ENCODE results near the gene ARID3C. TPM values are rescaled to one million over a fixed set of nuclear protein-coding genes. Genes with fewer than 3 reads are reported as not detected.

The ARID3C gene
- polyA plus RNA-seq, 4 donors, result 0.03 to 0.04 TPM; not detected in 2

DNA sequence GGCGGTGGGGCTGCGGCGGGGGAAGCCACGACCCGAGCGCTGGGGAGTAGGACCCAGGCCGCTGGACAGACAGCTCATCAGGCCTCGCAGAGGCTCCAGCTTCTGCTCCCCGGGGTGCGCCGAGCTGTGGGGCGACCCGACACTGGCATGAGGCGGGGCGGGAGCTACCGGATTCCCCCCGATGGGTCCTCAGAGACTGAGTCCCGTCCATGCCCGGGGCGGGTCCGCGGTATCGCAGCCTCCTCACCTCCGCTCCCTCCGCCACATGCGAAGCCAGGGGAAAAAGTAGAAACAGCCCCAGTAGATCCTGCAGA lies 36.2 kb upstream of the ARID3C start:
- H3K27ac ChIP-seq (ENCODE audit: low read depth in 1 of 3, low read length in 2 of 3), result peak overlapping the region; percentile 79 to 99 (median 88)
- H3K36me3 ChIP-seq (ENCODE audit: control insufficient read depth in 3 of 3, insufficient read depth in 2 of 3, low read depth in 1 of 3, low read length in 3 of 3), result peaks cover 3 to 32% (median 4%) of the 10 kb centered on the region in 3 donors
- FAIRE-seq (no peak), DNase-seq (no peak)
- H3K4me3 ChIP-seq (ENCODE audit: low read depth in 1 of 3, low read length in 3 of 3), result peak overlapping the region; percentile 29 to 73 (median 71)
- 1 to 2% (median 1%) methylated on average over 22 to 26 of the region's 26 CpGs for WGBS, 3 donors
- H3K4me1 ChIP-seq (ENCODE audit: control insufficient read depth in 3 of 3, insufficient read depth in 2 of 3, low read depth in 1 of 3, low read length in 2 of 3), result peaks cover 0 to 9% (median 3%) of the 10 kb centered on the region in 3 donors
- H3K27me3 ChIP-seq (ENCODE audit: control insufficient read depth in 3 of 3, insufficient read depth in 3 of 3, low read length in 3 of 3), result no peaks in the 10 kb centered on the region
- peaks cover 0 to 6% of the 10 kb centered on the region in 2 donors for H3K9me3 ChIP-seq (ENCODE audit: control insufficient read depth in 2 of 2, insufficient read depth in 1 of 2, low read depth in 1 of 2, low read length in 1 of 2)

DNA sequence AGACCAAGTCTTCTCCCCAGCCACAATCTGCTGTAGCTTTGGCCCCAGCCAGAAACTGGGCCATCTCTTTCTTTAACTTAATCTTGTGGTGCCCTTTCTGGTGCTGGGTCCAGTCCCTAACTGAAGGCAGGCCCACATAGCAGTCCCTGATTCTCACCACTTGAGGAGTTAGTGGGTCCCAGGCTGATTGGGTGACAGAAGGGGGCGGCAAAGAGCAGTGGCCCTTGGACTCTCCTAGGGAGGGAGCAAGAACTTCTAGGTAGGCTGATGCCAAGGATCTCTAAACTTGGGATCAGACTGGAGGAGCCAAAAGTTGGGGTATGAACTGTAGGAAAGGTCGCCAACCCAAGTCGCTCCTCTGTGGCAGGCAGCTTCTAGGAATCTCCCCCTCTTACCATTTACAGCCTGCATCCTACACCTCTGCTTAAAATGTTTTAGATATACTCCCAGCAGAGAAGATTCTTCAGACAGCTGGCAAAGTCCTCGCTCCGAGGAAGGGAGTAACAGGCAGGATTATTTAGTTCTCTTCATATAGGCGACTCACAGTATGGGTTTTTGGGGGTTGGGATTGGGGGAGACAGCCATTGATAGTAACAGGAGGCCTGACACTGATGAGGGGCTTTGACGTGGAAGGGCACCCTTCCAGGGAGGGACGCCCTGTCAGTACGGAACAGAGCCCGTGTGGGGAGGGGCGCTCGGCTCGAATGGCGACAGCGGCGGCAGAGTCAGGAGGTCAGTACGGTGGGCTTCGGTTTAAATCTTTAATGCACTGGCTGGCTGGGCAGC lies 35.6 kb upstream of the ARID3C start:
- H3K36me3 ChIP-seq (ENCODE audit: control insufficient read depth in 3 of 3, insufficient read depth in 2 of 3, low read depth in 1 of 3, low read length in 3 of 3), result peaks cover 3 to 37% (median 4%) of the 10 kb centered on the region in 3 donors
- peaks cover 0 to 9% (median 3%) of the 10 kb centered on the region in 3 donors for H3K4me1 ChIP-seq (ENCODE audit: control insufficient read depth in 3 of 3, insufficient read depth in 2 of 3, low read depth in 1 of 3, low read length in 2 of 3)
- 4 to 16% (median 15%) methylated on average over 18 of the region's 18 CpGs for WGBS, 3 donors
- DNase-seq (peak; percentile 89 to 91), FAIRE-seq (no peak)
- H3K9me3 ChIP-seq (ENCODE audit: control insufficient read depth in 2 of 2, insufficient read depth in 1 of 2, low read depth in 1 of 2, low read length in 1 of 2), result peaks cover 0 to under 1% of the 10 kb centered on the region in 2 donors
- peak overlapping the region; percentile 29 to 73 (median 71) for H3K4me3 ChIP-seq (ENCODE audit: low read depth in 1 of 3, low read length in 3 of 3)
- H3K27me3 ChIP-seq (ENCODE audit: control insufficient read depth in 3 of 3, insufficient read depth in 3 of 3, low read length in 3 of 3), result no peaks in the 10 kb centered on the region
- peak overlapping the region; percentile 79 to 99 (median 88) for H3K27ac ChIP-seq (ENCODE audit: low read depth in 1 of 3, low read length in 2 of 3)

DNA sequence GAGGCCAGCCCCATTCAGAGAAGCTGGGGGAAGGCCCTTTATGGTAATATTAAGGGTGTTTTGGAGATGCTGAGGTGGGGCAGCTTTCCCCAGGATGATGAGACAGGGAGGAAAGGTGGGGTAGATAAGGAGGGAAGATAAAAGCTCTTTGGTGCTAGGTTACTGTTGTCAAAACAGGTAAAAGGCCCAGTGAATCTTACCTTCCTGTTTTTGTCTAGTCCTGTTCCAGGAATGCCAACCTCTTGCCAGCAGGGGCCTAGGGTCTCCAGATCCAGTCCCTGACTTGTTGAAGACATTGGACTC lies 34.4 kb upstream of the ARID3C start:
- Histone ChIP-seq H3K4me1 (ENCODE audit: control insufficient read depth in 3 of 3, insufficient read depth in 2 of 3, low read depth in 1 of 3, low read length in 2 of 3) (peaks cover 0 to 9% (median 3%) of the 10 kb centered on the region in 3 donors), H3K4me3 (ENCODE audit: low read depth in 1 of 3, low read length in 3 of 3) (no peak overlapping the region), H3K36me3 (ENCODE audit: control insufficient read depth in 3 of 3, insufficient read depth in 2 of 3, low read depth in 1 of 3, low read length in 3 of 3) (peaks cover 3 to 38% (median 3%) of the 10 kb centered on the region in 3 donors), H3K9me3 (ENCODE audit: control insufficient read depth in 2 of 2, insufficient read depth in 1 of 2, low read depth in 1 of 2, low read length in 1 of 2) (no peaks in the 10 kb centered on the region), H3K27ac (ENCODE audit: low read depth in 1 of 3, low read length in 2 of 3) (no peak overlapping the region), H3K27me3 (ENCODE audit: control insufficient read depth in 3 of 3, insufficient read depth in 3 of 3, low read length in 3 of 3) (no peaks in the 10 kb centered on the region)
- FAIRE-seq (no peak), DNase-seq (no peak)

DNA sequence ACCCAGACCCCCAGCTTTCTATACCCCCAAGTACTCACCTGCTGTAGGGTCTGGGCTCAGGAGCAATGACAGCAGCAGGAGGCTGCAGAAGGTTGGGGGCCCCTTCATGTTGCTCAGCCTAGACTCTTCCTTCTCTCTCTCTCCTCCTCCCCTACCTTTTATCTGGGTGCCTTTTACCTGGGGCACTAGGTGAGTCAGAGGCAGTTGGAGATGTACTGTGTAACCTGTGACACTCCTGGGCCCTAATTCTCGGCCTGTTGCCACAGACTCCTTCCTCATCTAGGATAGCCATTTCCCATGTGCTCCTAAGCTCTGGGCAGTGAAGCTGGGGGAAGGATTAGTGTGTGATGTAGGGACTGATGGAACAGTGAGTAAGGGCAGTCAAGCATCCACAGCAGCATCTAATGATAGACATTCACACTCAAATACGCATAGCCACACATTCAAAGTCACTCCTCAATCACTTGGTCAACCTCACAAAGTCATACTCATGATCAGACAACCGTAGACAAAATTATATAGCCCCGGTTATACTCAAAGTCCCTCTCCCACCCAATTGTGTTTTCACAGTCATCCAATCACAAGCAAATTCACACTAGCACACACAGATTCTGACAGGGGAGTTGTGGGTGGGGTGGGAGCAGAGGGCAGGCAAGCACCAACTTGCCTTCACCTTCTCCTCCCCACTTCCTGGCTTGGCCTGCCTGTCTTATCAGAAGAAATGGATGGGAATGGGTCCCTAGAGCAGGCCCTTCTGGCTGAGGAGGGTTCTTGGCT lies 33.8 kb upstream of the ARID3C start, which contains the start of gene CCL27:
Gene CCL27, minus strand, starts transcription at position 132 of the 777 bp plus-strand sequence. Its CDS starts 24 bp downstream, at position 108.
- Histone ChIP-seq H3K4me3 (ENCODE audit: low read depth in 1 of 3, low read length in 3 of 3) (no peak within 1 kb of the TSS), H3K36me3 (ENCODE audit: control insufficient read depth in 3 of 3, insufficient read depth in 2 of 3, low read depth in 1 of 3, low read length in 3 of 3) (peaks cover 2 to 40% (median 3%) of the 10 kb centered on the region in 3 donors), H3K27me3 (ENCODE audit: control insufficient read depth in 3 of 3, insufficient read depth in 3 of 3, low read length in 3 of 3) (no peaks in the 10 kb centered on the region), H3K9me3 (ENCODE audit: control insufficient read depth in 2 of 2, insufficient read depth in 1 of 2, low read depth in 1 of 2, low read length in 1 of 2) (no peaks in the 10 kb centered on the region), H3K4me1 (ENCODE audit: control insufficient read depth in 3 of 3, insufficient read depth in 2 of 3, low read depth in 1 of 3, low read length in 2 of 3) (peaks cover 0 to 9% (median 3%) of the 10 kb centered on the region in 3 donors), H3K27ac (ENCODE audit: low read depth in 1 of 3, low read length in 2 of 3) (no peak within 1 kb of the TSS)
- FAIRE-seq, result no peak
- WGBS, 3 donors, result 81 to 90% (median 83%) methylated on average over 4 of the region's 4 CpGs
- DNase-seq, result no peak

DNA sequence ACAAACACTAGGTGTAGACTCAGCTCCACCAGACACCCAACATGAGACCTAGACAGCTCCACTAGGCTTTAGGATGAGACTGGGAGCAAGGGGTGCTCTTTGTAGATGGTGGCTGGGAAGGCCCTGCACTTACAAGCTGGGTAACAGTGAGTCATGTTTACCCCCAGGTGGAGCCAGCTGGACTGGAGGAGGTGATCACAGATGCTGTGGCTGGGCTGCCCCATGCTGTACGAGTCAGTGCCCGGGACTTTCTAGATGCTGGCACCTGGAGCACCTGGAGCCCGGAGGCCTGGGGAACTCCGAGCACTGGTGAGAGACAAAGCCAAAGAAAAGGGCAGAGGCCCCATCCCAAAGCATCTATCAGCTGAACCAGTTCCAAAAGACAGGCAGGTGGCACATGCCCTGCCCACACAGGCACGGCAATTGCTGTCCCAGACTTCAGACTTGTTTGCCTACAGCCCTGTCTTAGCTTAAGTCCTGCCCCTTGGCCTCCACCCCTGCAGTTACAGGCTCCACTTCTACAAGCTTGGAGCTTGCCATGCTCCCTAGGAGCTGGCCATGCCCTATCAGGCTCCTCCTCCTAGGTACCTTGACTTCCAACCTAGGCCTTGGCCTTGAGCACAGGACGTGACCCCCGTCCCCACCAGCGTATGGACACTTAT lies 30.9 kb upstream of the ARID3C start:
- Histone ChIP-seq H3K4me1 (ENCODE audit: control insufficient read depth in 3 of 3, insufficient read depth in 2 of 3, low read depth in 1 of 3, low read length in 2 of 3) (peaks cover 0 to 16% (median 2%) of the 10 kb centered on the region in 3 donors), H3K9me3 (ENCODE audit: control insufficient read depth in 2 of 2, insufficient read depth in 1 of 2, low read depth in 1 of 2, low read length in 1 of 2) (no peaks in the 10 kb centered on the region), H3K27me3 (ENCODE audit: control insufficient read depth in 3 of 3, insufficient read depth in 3 of 3, low read length in 3 of 3) (no peaks in the 10 kb centered on the region), H3K27ac (ENCODE audit: low read depth in 1 of 3, low read length in 2 of 3) (no peak overlapping the region), H3K36me3 (ENCODE audit: control insufficient read depth in 3 of 3, insufficient read depth in 2 of 3, low read depth in 1 of 3, low read length in 3 of 3) (peaks cover 2 to 41% (median 3%) of the 10 kb centered on the region in 3 donors), H3K4me3 (ENCODE audit: low read depth in 1 of 3, low read length in 3 of 3) (no peak overlapping the region)
- DNase-seq (peak in 1 of 2 donors; percentile 57), FAIRE-seq (no peak)
- 29 to 68% (median 53%) methylated on average over 8 of the region's 8 CpGs for WGBS, 3 donors

DNA sequence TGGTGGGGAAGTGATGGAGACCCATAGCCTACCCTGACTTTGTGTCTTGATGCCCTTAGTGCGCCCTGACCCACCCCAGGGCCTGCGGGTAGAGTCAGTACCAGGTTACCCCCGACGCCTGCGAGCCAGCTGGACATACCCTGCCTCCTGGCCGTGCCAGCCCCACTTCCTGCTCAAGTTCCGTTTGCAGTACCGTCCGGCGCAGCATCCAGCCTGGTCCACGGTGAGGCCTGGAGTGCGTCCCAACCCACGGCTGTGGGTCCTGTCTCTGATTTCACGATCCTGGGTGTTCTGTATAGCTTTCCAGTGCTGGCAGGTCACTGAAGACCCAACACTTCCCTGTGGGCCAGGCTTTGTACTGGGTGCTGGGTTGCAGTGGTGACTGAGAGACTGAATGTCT lies 29.6 kb upstream of the ARID3C start:
- Histone ChIP-seq H3K27ac (ENCODE audit: low read depth in 1 of 3, low read length in 2 of 3) (no peak overlapping the region), H3K9me3 (ENCODE audit: control insufficient read depth in 2 of 2, insufficient read depth in 1 of 2, low read depth in 1 of 2, low read length in 1 of 2) (no peaks in the 10 kb centered on the region), H3K4me3 (ENCODE audit: low read depth in 1 of 3, low read length in 3 of 3) (no peak overlapping the region), H3K4me1 (ENCODE audit: control insufficient read depth in 3 of 3, insufficient read depth in 2 of 3, low read depth in 1 of 3, low read length in 2 of 3) (peaks cover 0 to 22% (median 0%) of the 10 kb centered on the region in 3 donors), H3K36me3 (ENCODE audit: control insufficient read depth in 3 of 3, insufficient read depth in 2 of 3, low read depth in 1 of 3, low read length in 3 of 3) (peaks cover 2 to 41% (median 3%) of the 10 kb centered on the region in 3 donors), H3K27me3 (ENCODE audit: control insufficient read depth in 3 of 3, insufficient read depth in 3 of 3, low read length in 3 of 3) (no peaks in the 10 kb centered on the region)
- no peak for FAIRE-seq
- 92 to 96% (median 94%) methylated on average over 14 of the region's 14 CpGs for WGBS, 3 donors
- no peak for DNase-seq

DNA sequence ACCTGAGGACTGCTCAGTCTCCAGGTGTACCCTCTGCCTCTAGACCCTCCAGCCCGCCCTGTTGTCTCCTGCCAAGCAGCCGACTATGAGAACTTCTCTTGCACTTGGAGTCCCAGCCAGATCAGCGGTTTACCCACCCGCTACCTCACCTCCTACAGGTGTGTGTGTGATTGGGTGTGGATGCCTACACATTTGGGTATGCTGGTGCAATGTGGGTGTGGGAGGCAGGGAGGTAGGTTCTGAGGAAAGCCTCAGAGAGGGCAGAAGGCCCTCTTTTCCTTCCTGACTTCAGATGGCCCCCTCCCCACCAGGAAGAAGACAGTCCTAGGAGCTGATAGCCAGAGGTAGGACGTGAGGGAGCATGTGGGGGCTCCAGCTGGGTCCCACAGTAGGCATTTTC lies 28.1 kb upstream of the ARID3C start:
- Histone ChIP-seq H3K36me3 (ENCODE audit: control insufficient read depth in 3 of 3, insufficient read depth in 2 of 3, low read depth in 1 of 3, low read length in 3 of 3) (peaks cover 2 to 32% (median 3%) of the 10 kb centered on the region in 3 donors), H3K4me1 (ENCODE audit: control insufficient read depth in 3 of 3, insufficient read depth in 2 of 3, low read depth in 1 of 3, low read length in 2 of 3) (peaks cover 0 to 35% (median 4%) of the 10 kb centered on the region in 3 donors), H3K4me3 (ENCODE audit: low read depth in 1 of 3, low read length in 3 of 3) (no peak overlapping the region), H3K9me3 (ENCODE audit: control insufficient read depth in 2 of 2, insufficient read depth in 1 of 2, low read depth in 1 of 2, low read length in 1 of 2) (no peaks in the 10 kb centered on the region), H3K27me3 (ENCODE audit: control insufficient read depth in 3 of 3, insufficient read depth in 3 of 3, low read length in 3 of 3) (no peaks in the 10 kb centered on the region), H3K27ac (ENCODE audit: low read depth in 1 of 3, low read length in 2 of 3) (no peak overlapping the region)
- DNase-seq (no peak), FAIRE-seq (no peak)
- WGBS, 3 donors, result 81 to 89% (median 85%) methylated on average over 5 of the region's 5 CpGs

DNA sequence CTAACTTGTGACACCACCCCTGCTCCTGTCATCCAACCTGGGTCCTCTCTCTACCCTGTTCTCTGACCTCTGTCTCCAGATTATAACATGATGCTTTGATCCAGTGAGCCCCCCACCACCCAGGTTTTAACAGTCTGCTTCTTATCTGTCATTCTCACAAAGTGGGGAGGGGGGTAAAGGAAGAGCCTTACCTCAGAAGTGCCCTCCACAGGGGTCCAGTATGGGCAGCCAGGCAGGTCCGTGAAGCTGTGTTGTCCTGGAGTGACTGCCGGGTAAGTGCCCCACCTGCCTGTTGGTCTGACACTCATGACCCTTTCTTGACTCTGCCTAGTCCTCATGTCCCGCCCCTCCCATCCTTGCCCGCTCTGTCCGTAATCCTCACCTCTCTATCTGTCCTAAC lies 26.5 kb upstream of the ARID3C start:
- H3K9me3 ChIP-seq (ENCODE audit: control insufficient read depth in 2 of 2, insufficient read depth in 1 of 2, low read depth in 1 of 2, low read length in 1 of 2), result no peaks in the 10 kb centered on the region
- H3K4me3 ChIP-seq (ENCODE audit: low read depth in 1 of 3, low read length in 3 of 3), result no peak overlapping the region
- WGBS, 3 donors, result 75 to 86% (median 79%) methylated on average over 5 of the region's 5 CpGs
- H3K36me3 ChIP-seq (ENCODE audit: control insufficient read depth in 3 of 3, insufficient read depth in 2 of 3, low read depth in 1 of 3, low read length in 3 of 3), result peaks cover 0 to 26% (median 1%) of the 10 kb centered on the region in 3 donors
- DNase-seq, result no peak
- H3K27me3 ChIP-seq (ENCODE audit: control insufficient read depth in 3 of 3, insufficient read depth in 3 of 3, low read length in 3 of 3), result no peaks in the 10 kb centered on the region
- H3K4me1 ChIP-seq (ENCODE audit: control insufficient read depth in 3 of 3, insufficient read depth in 2 of 3, low read depth in 1 of 3, low read length in 2 of 3), result peaks cover 0 to 48% (median 5%) of the 10 kb centered on the region in 3 donors
- H3K27ac ChIP-seq (ENCODE audit: low read depth in 1 of 3, low read length in 2 of 3), result peak overlapping the region in 1 of 3 donors; percentile 43
- no peak for FAIRE-seq
